Endothelial cell of umbilical vein (primary cell): Measurements from ENCODE around the gene MALT1. TPM values are rescaled to one million over a fixed set of nuclear protein-coding genes. Genes with fewer than 3 reads are reported as not detected.

ENCODE experiments used
- BruUV-seq: library from RNA; stranded (reverse); fragments of 400-500 nt; replicated peaks from 2 replicates; lab custom pipeline; 2021; lab: Mats Ljungman, UMichigan
- CTCF ChIA-PET: fragments of 300-600, 350-600 bp; sonication (Branson Sonifier 250); formaldehyde crosslinking; loops from one replicate; lab custom pipeline; 2021; ENCODE audit warnings: antibody characterized with exemption, inconsistent platforms; lab: Charles Lee
- POLR2A ChIA-PET: fragments of 300-600, 350-600 bp; sonication (Branson Sonifier 250); formaldehyde crosslinking; loops from one replicate; lab custom pipeline; 2021; ENCODE audit warnings: antibody characterized with exemption, inconsistent platforms; lab: Charles Lee
- DNase-seq: peaks from one replicate; pipeline ENCODE4 v3.0.0-alpha.2; 2011; ENCODE audit warnings: low read depth, low spot score
- FAIRE-seq: peaks from 2 replicates; lab custom pipeline; 2011; peaks lifted over from hg19 to GRCh38; lab: Jason Lieb, UNC
- H2AFZ ChIP-seq: 2 replicates; pipeline ENCODE4 v1.6.0; 2012; ENCODE audit warnings: low read depth, low read length, control low read depth, inconsistent platforms
- H3K27ac ChIP-seq: 2 replicates; pipeline ENCODE4 v1.5.1; 2011; ENCODE audit warnings: low read depth, mild to moderate bottlenecking, control low read depth, low read length, moderate library complexity; ENCODE audit not compliant: insufficient read depth
- H3K27me3 ChIP-seq, 2 experiments: 2 replicates each; pipeline versions ENCODE4 v1.6.0 to v1.6.1; 2011; ENCODE audit warnings: low read length in 2 of 2, mixed read lengths in 1 of 2; ENCODE audit not compliant: control insufficient read depth in 2 of 2, insufficient read depth in 2 of 2
- H3K36me3 ChIP-seq, 2 experiments: 2 replicates in 1 of 2; 3 replicates in 1 of 2; pipeline ENCODE4 v1.5.1; 2011; ENCODE audit warnings: low read length in 2 of 2, mild to moderate bottlenecking in 1 of 2, moderate library complexity in 1 of 2; ENCODE audit not compliant: control insufficient read depth in 2 of 2, insufficient read depth in 2 of 2; ENCODE audit errors: extremely low read depth in 1 of 2
- H3K4me1 ChIP-seq: 3 replicates; pipeline ENCODE4 v1.5.1; 2011; ENCODE audit warnings: mild to moderate bottlenecking, low read length; ENCODE audit not compliant: control insufficient read depth, insufficient read depth; ENCODE audit errors: extremely low read depth
- H3K4me2 ChIP-seq: 2 replicates; pipeline ENCODE4 v1.6.1; 2011; ENCODE audit warnings: low read length, control low read depth, mixed read lengths; ENCODE audit not compliant: insufficient read depth
- H3K4me3 ChIP-seq, 3 experiments: fragments of 200-600 bp in 1 of 3; sonication (generic), shearing (Covaris generic) in 1 of 3; replicated peaks in 1 of 3; 2 replicates each; pipeline ENCODE4 v1.5.1; 2011 to 2016; ENCODE audit warnings: control low read depth in 3 of 3, low read length in 3 of 3, mild to moderate bottlenecking in 2 of 3, inconsistent platforms in 1 of 3, low read depth in 1 of 3, moderate library complexity in 1 of 3; ENCODE audit not compliant: insufficient read depth in 1 of 3
- H3K79me2 ChIP-seq: 2 replicates; pipeline ENCODE4 v1.6.0; 2012; ENCODE audit warnings: low read length, inconsistent platforms; ENCODE audit not compliant: control insufficient read depth, insufficient read depth
- H3K9ac ChIP-seq: replicated peaks from 2 replicates; pipeline ENCODE3; 2011; ENCODE audit warnings: low read length, control low read depth; ENCODE audit not compliant: insufficient read depth; ENCODE audit errors: extremely low read depth
- H3K9me1 ChIP-seq: replicated peaks from 3 replicates; pipeline ENCODE4 v1.6.0; 2011; ENCODE audit warnings: mild to moderate bottlenecking, low read length; ENCODE audit not compliant: control insufficient read depth, insufficient read depth; ENCODE audit errors: extremely low read depth
- H3K9me3 ChIP-seq: replicated peaks from 2 replicates; pipeline ENCODE4 v1.5.1; 2012; ENCODE audit warnings: low read length, inconsistent platforms; ENCODE audit not compliant: control insufficient read depth, insufficient read depth
- H4K20me1 ChIP-seq: replicated peaks from 2 replicates; pipeline ENCODE3; 2011; ENCODE audit warnings: mild to moderate bottlenecking, low read length; ENCODE audit not compliant: control insufficient read depth, insufficient read depth; ENCODE audit errors: extremely low read depth
- FOS ChIP-seq: IDR thresholded peaks from 2 replicates; pipeline ENCODE4 v1.6.1; 2011; ENCODE audit warnings: mild to moderate bottlenecking, low read length, moderate library complexity, borderline replicate concordance; ENCODE audit not compliant: insufficient read depth
- GATA2 ChIP-seq: IDR thresholded peaks from 2 replicates; pipeline ENCODE4 v1.7.0; 2011; ENCODE audit warnings: low read depth, mild to moderate bottlenecking, moderate library complexity, mixed read lengths, low read length; ENCODE audit not compliant: insufficient read length, insufficient read depth
- JUN ChIP-seq: IDR thresholded peaks from 2 replicates; pipeline ENCODE4 v1.6.1; 2011; ENCODE audit warnings: borderline replicate concordance, low read depth; ENCODE audit not compliant: insufficient read length, insufficient read depth
- MYC ChIP-seq: IDR thresholded peaks from one replicate; pipeline ENCODE4 v1.6.1; 2011; ENCODE audit warnings: mild to moderate bottlenecking, low read depth, low read length
- POLR2A ChIP-seq: IDR thresholded peaks from 2 replicates; pipeline ENCODE4 v1.6.1; 2012; ENCODE audit warnings: low read depth, mild to moderate bottlenecking, control low read depth, low read length
- POLR2AphosphoS5 ChIP-seq: IDR thresholded peaks from 2 replicates; pipeline ENCODE4 v1.6.1; 2012; ENCODE audit warnings: low read depth, mild to moderate bottlenecking, control low read depth, low read length, moderate library complexity; ENCODE audit not compliant: insufficient read depth
- dilution Hi-C: fragments of 300-500 bp; cut with MboI; formaldehyde crosslinking; loops from one replicate; pipeline ENCODE4 v1.15.0; 2019; ENCODE audit warnings: low sequenced_read_pairs; ENCODE audit not compliant: extremely low pct_ligation_motif_present
- intact Hi-C: fragments of 100-400 bp; cut with micrococcal nuclease; formaldehyde crosslinking; loops from one replicate; pipeline ENCODE4 v1.10.0; 2022
- polyA plus RNA-seq, 4 experiments: library from polyadenylated mRNA; depleted of rRNA in 3 of 4; stranded (reverse) in 3 of 4; unstranded in 1 of 4; fragments of >200 nt; gene quantifications; 2 replicates each; pipeline versions ENCODE4 v1.2.1 to v1.2.3, GENCODE V29; 2011 to 2012; ENCODE audit warnings: missing spikeins in 1 of 4
- total RNA-seq: library from RNA; stranded (reverse); gene quantifications from 2 replicates; pipeline ENCODE4 v1.2.3, GENCODE V29; 2021
- TF ChIP-seq, protein P1 (sequence below): IDR thresholded peaks from 2 replicates; pipeline ENCODE4 v1.6.1; 2011; ENCODE audit not compliant: insufficient read depth, insufficient read length
- TF ChIP-seq, protein P2 (sequence below), 2 donors: IDR thresholded peaks; 1 replicate in 1 of 2; 2 replicates in 1 of 2; pipeline ENCODE4 v1.5.1; 2011; ENCODE audit warnings: low read length in 2 of 2, mild to moderate bottlenecking in 2 of 2, moderate library complexity in 2 of 2, control low read depth in 1 of 2, inconsistent platforms in 1 of 2, low read depth in 1 of 2; ENCODE audit not compliant: insufficient read depth in 1 of 2; ENCODE audit errors: extremely low read depth in 1 of 2

MALT1 gene
- total and polyA plus RNA-seq, 2 donors (not counting 3 experiments of a cell fraction or from before 2014, with no cell fraction given) = 2.8 to 5.1 TPM

DNA sequence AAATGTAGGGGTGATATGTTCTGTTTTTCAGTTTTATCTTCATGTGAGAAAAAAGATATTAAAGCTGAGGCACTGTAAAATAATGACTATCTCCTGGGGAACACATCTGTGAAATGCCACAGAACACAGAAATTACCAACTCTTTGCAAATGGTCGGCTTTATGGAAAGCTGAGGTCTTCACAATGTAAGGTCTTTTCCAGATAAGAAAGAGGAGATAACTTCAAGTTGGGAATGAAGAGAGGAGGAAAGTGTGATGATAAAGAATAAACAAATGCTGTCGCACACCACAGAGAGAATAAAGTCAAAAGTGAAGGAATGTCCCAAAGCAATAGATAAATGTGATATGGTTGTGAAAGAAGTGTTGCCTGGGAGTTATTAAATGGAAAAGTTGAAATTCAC, 41.2 kb upstream of the MALT1 start:
- no peak overlapping the region for H3K4me2 ChIP-seq
- ChIA-PET CTCF (no interaction called here), POLR2A (no interaction called here)
- no peaks in the 10 kb centered on the region for H3K36me3 ChIP-seq
- H3K9ac ChIP-seq = no peak overlapping the region
- H3K4me3 ChIP-seq = no peak overlapping the region
- H3K4me1 ChIP-seq = no peaks in the 10 kb centered on the region
- H4K20me1 ChIP-seq = no peaks in the 10 kb centered on the region
- H3K79me2 ChIP-seq = no peaks in the 10 kb centered on the region
- DNase-seq (no peak), FAIRE-seq (no peak)
- H3K27me3 ChIP-seq = peaks cover 6 to 14% of the 10 kb centered on the region in 2 experiments
- no peak for TF ChIP-seq POLR2AphosphoS5
- TF ChIP-seq, protein P1, sequence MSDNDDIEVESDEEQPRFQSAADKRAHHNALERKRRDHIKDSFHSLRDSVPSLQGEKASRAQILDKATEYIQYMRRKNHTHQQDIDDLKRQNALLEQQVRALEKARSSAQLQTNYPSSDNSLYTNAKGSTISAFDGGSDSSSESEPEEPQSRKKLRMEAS = no peak
- TF ChIP-seq, protein P2, sequence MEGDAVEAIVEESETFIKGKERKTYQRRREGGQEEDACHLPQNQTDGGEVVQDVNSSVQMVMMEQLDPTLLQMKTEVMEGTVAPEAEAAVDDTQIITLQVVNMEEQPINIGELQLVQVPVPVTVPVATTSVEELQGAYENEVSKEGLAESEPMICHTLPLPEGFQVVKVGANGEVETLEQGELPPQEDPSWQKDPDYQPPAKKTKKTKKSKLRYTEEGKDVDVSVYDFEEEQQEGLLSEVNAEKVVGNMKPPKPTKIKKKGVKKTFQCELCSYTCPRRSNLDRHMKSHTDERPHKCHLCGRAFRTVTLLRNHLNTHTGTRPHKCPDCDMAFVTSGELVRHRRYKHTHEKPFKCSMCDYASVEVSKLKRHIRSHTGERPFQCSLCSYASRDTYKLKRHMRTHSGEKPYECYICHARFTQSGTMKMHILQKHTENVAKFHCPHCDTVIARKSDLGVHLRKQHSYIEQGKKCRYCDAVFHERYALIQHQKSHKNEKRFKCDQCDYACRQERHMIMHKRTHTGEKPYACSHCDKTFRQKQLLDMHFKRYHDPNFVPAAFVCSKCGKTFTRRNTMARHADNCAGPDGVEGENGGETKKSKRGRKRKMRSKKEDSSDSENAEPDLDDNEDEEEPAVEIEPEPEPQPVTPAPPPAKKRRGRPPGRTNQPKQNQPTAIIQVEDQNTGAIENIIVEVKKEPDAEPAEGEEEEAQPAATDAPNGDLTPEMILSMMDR (IDR thresholded peaks at IDR 0.05; ENCODE audit: extremely low read depth in 1 of 2, insufficient read depth in 1 of 2, low read depth in 1 of 2, low read length in 2 of 2) = no peak
- TF ChIP-seq GATA2 = no peak
- TF ChIP-seq JUN = no peak
- TF ChIP-seq FOS = no peak
- TF ChIP-seq MYC = no peak
- TF ChIP-seq POLR2A = no peak
- H3K9me3 ChIP-seq = no peaks in the 10 kb centered on the region
- H3K9me1 ChIP-seq = no peaks in the 10 kb centered on the region
- no peak overlapping the region for H2AFZ ChIP-seq
- intact Hi-C loops = no loop called here
- BruUV-seq = no TSS peak
- no peak overlapping the region for H3K27ac ChIP-seq
- dilution Hi-C loops = no loop called here
